ENCODE results near the gene CCNB2.

The CCNB2 gene

GRCh38 chr15:59087731-59088130 is 17.2 kb upstream of the CCNB2 start:
- no peak for DNase-seq (ENCODE audit: low read depth)
- no peak overlapping the region for H3K4me3 ChIP-seq (ENCODE audit: low read depth, low read length)
- no peak for TF ChIP-seq CTCF (IDR thresholded peaks at IDR 0.05; ENCODE audit: insufficient read depth, low read depth, low read length, missing control alignments)

DNA sequence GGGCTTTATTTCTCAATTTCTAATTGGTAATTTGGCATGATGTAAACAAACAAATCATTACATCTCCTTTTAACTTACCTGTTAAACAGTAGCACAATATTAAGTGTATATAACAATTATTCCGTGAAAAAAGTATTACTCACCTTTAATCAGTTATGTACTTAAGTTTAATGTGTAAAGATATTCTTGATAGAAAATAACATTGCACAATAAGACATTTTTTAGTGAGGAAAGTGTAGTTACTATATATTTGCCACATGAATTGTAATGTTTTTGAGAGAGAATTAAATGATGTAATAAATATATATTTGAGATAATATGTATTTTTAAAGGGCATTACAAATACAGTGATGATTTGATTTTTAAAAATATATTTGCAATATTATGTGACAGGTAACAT is 10.9 kb upstream of the CCNB2 start:
- no peak overlapping the region for H3K4me3 ChIP-seq (ENCODE audit: low read depth, low read length)
- no peak for DNase-seq (ENCODE audit: low read depth)
- no peak for TF ChIP-seq CTCF (IDR thresholded peaks at IDR 0.05; ENCODE audit: insufficient read depth, low read depth, low read length, missing control alignments)

DNA sequence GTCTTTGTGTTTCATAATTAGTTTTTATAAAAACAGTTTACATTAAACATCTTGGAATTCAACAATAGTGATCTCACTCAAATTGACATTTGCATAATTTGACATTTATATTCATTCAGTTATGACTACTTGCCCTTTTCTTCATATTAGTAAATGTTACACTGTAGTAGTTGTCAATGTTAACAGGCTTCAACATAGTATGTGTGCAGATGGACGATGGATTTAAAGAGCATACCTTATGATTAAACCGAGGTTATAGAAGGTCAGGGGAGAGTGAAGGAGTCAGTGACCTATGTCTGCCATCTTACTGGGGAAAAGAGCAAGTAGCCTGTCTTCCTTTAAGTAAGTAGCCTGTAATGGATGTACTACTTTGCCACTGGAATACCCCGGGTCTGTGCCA is 8.5 kb upstream of the CCNB2 start:
- no peak for DNase-seq (ENCODE audit: low read depth)
- no peak for TF ChIP-seq CTCF (IDR thresholded peaks at IDR 0.05; ENCODE audit: insufficient read depth, low read depth, low read length, missing control alignments)
- no peak overlapping the region for H3K4me3 ChIP-seq (ENCODE audit: low read depth, low read length)

DNA sequence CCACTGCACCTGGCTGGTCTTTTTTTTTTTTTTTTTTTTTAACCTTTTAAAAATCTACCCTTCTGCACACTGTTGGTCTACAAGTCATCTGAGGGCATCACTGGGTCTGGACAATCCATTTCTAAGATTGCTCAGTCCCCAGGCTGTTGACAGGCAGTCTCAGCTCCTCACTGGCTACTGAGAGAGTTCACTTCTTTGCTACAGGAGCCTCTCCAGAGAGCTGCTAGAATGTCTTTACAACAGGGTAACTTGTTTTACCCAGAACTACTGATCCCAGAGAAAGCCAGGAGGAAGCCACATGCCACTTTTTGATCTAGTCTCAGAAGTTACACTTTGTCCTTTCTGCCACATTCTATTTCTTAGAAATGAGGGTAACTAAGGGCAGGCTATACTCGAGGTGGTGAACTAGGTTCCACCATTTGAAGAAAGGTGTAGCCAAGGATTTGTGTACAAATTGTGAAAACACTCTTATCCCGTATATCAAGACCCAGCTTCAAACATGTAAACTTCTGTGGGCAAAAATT is 5.7 kb upstream of the CCNB2 start:
- TF ChIP-seq CTCF (IDR thresholded peaks at IDR 0.05; ENCODE audit: insufficient read depth, low read depth, low read length, missing control alignments) = no peak
- no peak for DNase-seq (ENCODE audit: low read depth)
- no peak overlapping the region for H3K4me3 ChIP-seq (ENCODE audit: low read depth, low read length)

DNA sequence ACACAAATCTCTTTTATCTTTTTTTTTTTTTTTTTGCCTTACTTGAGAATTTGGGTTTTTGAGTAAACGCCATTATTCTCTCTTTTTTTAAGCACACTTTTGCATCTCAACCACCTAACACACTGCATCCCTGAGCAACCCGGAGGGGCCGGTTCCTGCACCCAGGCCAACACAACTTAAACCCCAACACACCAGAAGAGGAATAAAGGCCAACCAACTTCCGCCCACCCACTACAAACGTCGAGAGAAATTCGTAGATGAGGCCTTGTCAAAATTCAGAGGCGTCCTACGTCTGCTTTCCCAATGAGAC is 389 bp upstream of the CCNB2 start:
- no peak for TF ChIP-seq CTCF (IDR thresholded peaks at IDR 0.05; ENCODE audit: insufficient read depth, low read depth, low read length, missing control alignments)
- H3K4me3 ChIP-seq (ENCODE audit: low read depth, low read length) = peak overlapping the region; percentile 94
- DNase-seq (ENCODE audit: low read depth) = no peak

DNA sequence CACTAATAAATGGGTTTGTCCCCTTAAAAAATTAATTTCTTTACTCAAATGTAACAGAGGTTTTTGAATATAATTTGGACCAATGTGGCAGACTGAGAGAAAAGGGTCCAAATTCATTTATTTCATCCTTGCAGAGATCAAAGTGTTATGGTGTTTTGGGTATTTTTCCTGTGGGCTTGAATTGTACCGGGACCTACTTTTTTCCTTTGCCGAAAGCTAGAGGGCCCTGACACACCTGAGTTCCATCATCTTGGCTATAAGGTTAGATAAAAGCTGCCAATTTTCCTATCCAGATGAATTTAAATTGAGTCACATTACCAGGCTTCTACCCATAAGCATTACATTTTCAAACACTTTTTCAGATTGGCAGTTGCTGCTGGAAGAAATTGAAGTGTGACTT is 908 bp downstream of the CCNB2 start:
- H3K4me3 ChIP-seq (ENCODE audit: low read depth, low read length) = peak overlapping the region; percentile 94
- no peak for TF ChIP-seq CTCF (IDR thresholded peaks at IDR 0.05; ENCODE audit: insufficient read depth, low read depth, low read length, missing control alignments)
- DNase-seq (ENCODE audit: low read depth) = peak; percentile 10

- no peak overlapping the region for H3K4me3 ChIP-seq (ENCODE audit: low read depth, low read length)
- DNase-seq (ENCODE audit: low read depth) = no peak
- TF ChIP-seq CTCF (IDR thresholded peaks at IDR 0.05; ENCODE audit: insufficient read depth, low read depth, low read length, missing control alignments) = no peak
Observed at GRCh38 chr15:59111251-59111650, 6.3 kb downstream of the CCNB2 start.
